Activated CD4-positive, alpha-beta T cell treated with anti-CD3 and anti-CD28 coated beads for 36 hours (primary cell): ENCODE results near the gene HIVEP3. TPM values are rescaled to one million over a fixed set of nuclear protein-coding genes. Genes with fewer than 3 reads are reported as not detected.

ENCODE experiments used
- ATAC-seq: fragments of 200-7000 bp; cut with Tn5 transposase; one replicate; pipeline ENCODE4 v1.10.0; 2021; ENCODE audit warnings: mild to moderate bottlenecking, moderate library complexity
- CTCF ChIA-PET: fragments of 350-600 bp; sonication (Branson Sonifier 250); formaldehyde crosslinking; loops from one replicate; lab custom pipeline; 2021; ENCODE audit warnings: antibody characterized with exemption; lab: Charles Lee
- POLR2A ChIA-PET: fragments of 350-600 bp; sonication (Branson Sonifier 250); formaldehyde crosslinking; loops from one replicate; lab custom pipeline; 2021; ENCODE audit warnings: antibody characterized with exemption, inconsistent platforms; lab: Charles Lee
- DNase-seq: peaks from one replicate; pipeline ENCODE4 v3.0.0-alpha.2; 2020
- H3K27ac Mint-ChIP-seq: one replicate; pipeline ENCODE4 v1.8.0; 2021; ENCODE audit warnings: mixed read lengths
- H3K27me3 Mint-ChIP-seq: one replicate; pipeline ENCODE4 v1.8.0; 2021; ENCODE audit warnings: mixed read lengths
- H3K36me3 Mint-ChIP-seq: one replicate; pipeline ENCODE4 v1.8.0; 2021; ENCODE audit warnings: low read depth, mixed read lengths
- H3K4me1 Mint-ChIP-seq: one replicate; pipeline ENCODE4 v1.8.0; 2021; ENCODE audit warnings: mixed read lengths
- H3K4me3 Mint-ChIP-seq: one replicate; pipeline ENCODE4 v1.8.0; 2021; ENCODE audit warnings: mild to moderate bottlenecking, moderate library complexity, mixed read lengths
- H3K9me3 Mint-ChIP-seq: one replicate; pipeline ENCODE4 v1.8.0; 2021; ENCODE audit warnings: low read depth, mixed read lengths
- intact Hi-C, 2 experiments: fragments of 100-400 bp; cut with DNase I in 1 of 2; cut with micrococcal nuclease in 1 of 2; formaldehyde crosslinking; loops; one replicate each; pipeline versions ENCODE4 v1.14.2 to v1.15.1; 2022 to 2024; cut with DNase I, micrococcal nuclease
- total RNA-seq, 2 experiments: library from RNA; stranded (reverse); gene quantifications; one replicate each; pipeline ENCODE4 v1.2.3, GENCODE V29; 2021

The HIVEP3 gene
- total RNA-seq, 2 experiments from 2014 or later = 29.4 to 39.6 TPM

DNA sequence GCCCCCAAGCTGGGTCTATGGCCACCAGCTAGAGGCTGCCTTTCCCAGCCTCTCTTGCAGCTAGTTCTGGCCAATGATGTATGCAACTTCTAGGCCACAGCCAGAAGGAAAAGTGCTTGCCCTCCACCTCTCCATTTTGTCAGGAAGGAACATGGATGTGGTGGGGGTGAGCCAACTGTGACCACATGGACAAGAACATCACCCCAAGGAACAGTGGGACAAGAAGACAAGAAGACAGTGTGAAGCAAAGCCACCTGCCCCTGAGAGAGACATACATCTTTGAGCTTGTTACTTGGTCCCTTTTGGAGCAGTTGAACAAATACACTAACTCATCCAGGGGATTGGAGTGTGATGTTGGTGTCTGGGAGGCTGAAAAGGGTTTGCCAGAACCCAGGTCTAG lies 328.4 kb downstream of the HIVEP3 start:
- no peak overlapping the region for H3K4me3 Mint-ChIP-seq
- no peaks in the 10 kb centered on the region for H3K27me3 Mint-ChIP-seq
- ChIA-PET CTCF (interaction anchor here (0.6 to 0.7 kb wide), 3 partner anchors 74 to 873 kb away, joined by 3 read pairs; no protein-coding TSS in a partner anchor), POLR2A (no interaction called here)
- intact Hi-C loops = no loop called here
- peaks cover 56% of the 10 kb centered on the region for H3K36me3 Mint-ChIP-seq
- DNase-seq = no peak
- H3K27ac Mint-ChIP-seq = no peak overlapping the region
- H3K4me1 Mint-ChIP-seq = peaks cover 10% of the 10 kb centered on the region
- no peaks in the 10 kb centered on the region for H3K9me3 Mint-ChIP-seq
- no peak for ATAC-seq

DNA sequence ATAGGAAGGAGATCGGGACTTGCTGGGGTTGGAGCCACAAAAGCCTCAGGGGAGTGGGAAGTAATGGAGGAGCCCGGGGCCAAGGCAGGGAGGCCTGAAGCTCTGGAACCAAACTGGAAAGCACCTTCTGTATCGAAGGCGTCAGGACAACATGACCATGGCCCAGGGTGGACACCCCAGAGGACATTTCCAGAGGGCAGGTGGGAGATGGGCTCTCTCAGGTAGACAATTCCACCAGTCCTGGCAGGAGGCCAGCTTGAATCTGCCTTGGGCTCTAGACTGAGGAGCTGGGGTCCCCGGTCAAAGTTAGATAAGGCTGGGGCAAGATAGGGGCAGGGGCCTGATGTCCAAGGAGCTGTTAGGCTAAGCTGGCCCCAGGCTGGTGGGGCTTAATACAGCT lies 329.3 kb downstream of the HIVEP3 start:
- ChIA-PET POLR2A (no interaction called here), CTCF (interaction anchor here (0.7 to 1.1 kb wide), 3 partner anchors 11 to 73 kb away, joined by 3 read pairs; no protein-coding TSS in a partner anchor)
- no peaks in the 10 kb centered on the region for H3K9me3 Mint-ChIP-seq
- peaks cover 62% of the 10 kb centered on the region for H3K36me3 Mint-ChIP-seq
- intact Hi-C loops = no loop called here
- no peaks in the 10 kb centered on the region for H3K27me3 Mint-ChIP-seq
- DNase-seq (no peak), ATAC-seq (no peak)
- peaks cover under 1% of the 10 kb centered on the region for H3K4me1 Mint-ChIP-seq
- H3K27ac Mint-ChIP-seq = no peak overlapping the region
- no peak overlapping the region for H3K4me3 Mint-ChIP-seq

DNA sequence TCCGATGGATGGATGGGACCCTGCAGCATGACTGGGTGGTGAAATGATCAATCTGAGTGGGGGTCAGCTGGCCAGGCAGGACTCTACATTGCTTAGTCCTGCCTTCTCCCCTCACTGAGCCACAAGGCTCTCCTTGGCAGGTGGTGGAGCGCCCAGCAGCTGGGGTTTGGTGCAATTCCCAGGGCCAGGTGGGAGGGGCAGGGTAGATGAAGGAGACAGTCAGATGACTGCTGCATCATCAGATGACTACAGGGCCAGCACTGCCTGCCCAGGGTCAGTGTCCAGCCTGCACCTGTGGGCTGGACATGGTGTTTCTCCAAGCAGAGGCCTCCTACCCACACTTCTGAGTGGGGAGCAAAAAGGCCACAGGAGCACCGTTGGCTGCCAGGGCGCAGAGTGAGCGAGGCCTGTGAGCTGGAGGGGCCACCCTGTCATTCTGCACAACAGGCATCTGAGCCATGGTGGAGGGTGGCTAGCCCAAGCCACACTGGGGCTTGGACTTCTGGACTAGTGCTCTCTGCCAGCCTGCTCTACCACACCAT lies 330.3 kb downstream of the HIVEP3 start:
- intact Hi-C loops = no loop called here
- peaks cover 71% of the 10 kb centered on the region for H3K36me3 Mint-ChIP-seq
- no peak for ATAC-seq
- no peak overlapping the region for H3K27ac Mint-ChIP-seq
- DNase-seq = no peak
- H3K27me3 Mint-ChIP-seq = no peaks in the 10 kb centered on the region
- ChIA-PET CTCF (no interaction called here), POLR2A (no interaction called here)
- H3K9me3 Mint-ChIP-seq = no peaks in the 10 kb centered on the region
- no peak overlapping the region for H3K4me3 Mint-ChIP-seq
- no peaks in the 10 kb centered on the region for H3K4me1 Mint-ChIP-seq

DNA sequence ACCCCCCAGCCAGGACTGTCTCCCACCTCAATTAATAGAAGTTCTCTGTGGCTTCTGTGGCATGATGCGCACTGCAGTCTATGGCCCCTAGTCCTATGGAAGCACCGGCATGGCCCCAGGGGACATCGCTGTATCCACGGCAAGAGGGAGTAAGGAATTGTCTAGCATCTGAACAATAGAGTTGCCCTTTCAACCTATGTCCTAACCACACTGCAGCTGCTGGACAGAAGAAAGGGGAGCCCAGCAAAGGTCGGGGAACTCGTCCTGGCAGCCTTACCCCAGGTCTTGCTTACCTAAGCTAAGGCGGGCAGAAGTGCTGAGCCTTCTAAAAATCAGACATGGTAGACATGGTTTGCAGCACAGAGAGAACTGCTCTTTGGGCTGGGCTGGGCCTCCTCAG lies 330.9 kb downstream of the HIVEP3 start:
- Mint-ChIP-seq H3K9me3 (no peaks in the 10 kb centered on the region), H3K4me1 (no peaks in the 10 kb centered on the region), H3K27ac (no peak overlapping the region), H3K36me3 (peaks cover 73% of the 10 kb centered on the region), H3K27me3 (no peaks in the 10 kb centered on the region), H3K4me3 (no peak overlapping the region)
- intact Hi-C loops = no loop called here
- ChIA-PET CTCF (no interaction called here), POLR2A (no interaction called here)
- DNase-seq (no peak), ATAC-seq (no peak)

DNA sequence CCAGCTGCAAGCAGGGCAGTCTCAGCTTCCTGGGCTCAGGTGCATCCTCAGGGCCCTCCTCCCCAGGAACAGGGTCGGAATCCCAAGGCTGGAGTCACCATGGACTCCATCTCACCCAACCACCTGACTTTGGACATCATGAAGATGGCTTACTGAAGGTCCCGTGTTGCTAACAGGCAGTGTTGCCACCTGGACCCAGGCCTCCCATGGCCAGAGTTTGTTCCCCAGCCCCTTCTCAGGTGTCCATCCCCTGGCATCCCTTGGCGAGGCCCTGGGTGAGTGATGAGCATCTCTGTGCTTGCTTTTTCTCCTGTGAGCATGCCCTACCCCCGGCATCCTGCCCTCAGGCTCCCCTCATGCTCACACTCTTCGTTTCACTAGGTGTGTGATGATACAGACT lies 332.5 kb downstream of the HIVEP3 start:
- Mint-ChIP-seq H3K9me3 (no peaks in the 10 kb centered on the region), H3K4me3 (no peak overlapping the region), H3K27me3 (no peaks in the 10 kb centered on the region), H3K36me3 (peaks cover 70% of the 10 kb centered on the region), H3K4me1 (no peaks in the 10 kb centered on the region), H3K27ac (no peak overlapping the region)
- ATAC-seq = no peak
- no peak for DNase-seq
- CTCF ChIA-PET = no interaction called here
- POLR2A ChIA-PET = no interaction called here
- intact Hi-C loops = no loop called here

DNA sequence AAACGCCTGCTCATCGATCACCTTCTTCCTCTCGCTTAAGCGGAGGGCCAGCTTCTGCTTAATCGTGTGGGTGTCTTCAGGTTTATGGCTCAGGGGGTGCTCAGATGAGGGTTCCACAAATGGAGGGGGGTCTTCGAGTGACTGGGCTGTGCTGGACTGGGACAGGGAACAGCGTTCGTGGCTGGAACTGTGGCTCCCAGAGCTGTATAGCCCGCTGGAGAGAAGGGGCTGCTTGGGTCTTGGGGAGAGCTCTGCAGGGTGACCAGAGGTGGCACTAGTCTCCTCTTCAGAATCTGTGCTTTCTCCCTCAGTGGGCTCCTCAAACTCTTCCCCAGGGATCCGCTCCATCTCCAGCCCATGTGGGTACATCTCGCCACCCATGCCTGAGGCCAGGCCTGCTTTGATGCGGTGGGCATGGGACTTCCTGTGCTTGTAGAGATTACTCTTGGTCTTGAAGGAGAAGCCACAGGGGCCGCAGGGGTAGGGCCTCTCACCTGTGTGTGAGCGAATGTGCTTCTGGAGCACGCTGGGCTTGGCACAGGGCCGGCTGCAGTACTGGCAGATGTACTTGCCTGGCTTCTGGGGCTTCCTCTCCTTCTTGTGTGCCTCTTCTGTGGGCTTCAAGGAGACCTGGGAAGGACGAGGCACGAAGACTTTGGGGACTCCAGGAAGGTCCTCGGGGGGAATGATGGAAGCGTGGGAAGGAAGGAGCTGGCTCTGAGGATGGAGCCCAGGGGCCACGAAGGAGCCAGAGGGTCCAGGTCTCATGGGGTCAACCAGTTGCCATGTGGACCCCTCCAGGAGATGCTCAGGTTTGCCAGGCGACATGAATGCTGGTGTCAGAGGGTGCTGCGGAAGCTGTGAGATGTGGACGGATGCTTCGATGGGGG lies 334.8 kb downstream of the HIVEP3 start:
- no peak overlapping the region for H3K4me3 Mint-ChIP-seq
- CTCF ChIA-PET = interaction anchor here (0.6 to 1.3 kb wide), 2 partner anchors 9 to 23 kb away, joined by 3 to 4 read pairs; no protein-coding TSS in a partner anchor
- intact Hi-C loops = no loop called here
- no peaks in the 10 kb centered on the region for H3K27me3 Mint-ChIP-seq
- H3K27ac Mint-ChIP-seq = no peak overlapping the region
- no peak for ATAC-seq
- no peak for DNase-seq
- peaks cover 9% of the 10 kb centered on the region for H3K4me1 Mint-ChIP-seq
- H3K9me3 Mint-ChIP-seq = no peaks in the 10 kb centered on the region
- POLR2A ChIA-PET = no interaction called here
- H3K36me3 Mint-ChIP-seq = peaks cover 72% of the 10 kb centered on the region

DNA sequence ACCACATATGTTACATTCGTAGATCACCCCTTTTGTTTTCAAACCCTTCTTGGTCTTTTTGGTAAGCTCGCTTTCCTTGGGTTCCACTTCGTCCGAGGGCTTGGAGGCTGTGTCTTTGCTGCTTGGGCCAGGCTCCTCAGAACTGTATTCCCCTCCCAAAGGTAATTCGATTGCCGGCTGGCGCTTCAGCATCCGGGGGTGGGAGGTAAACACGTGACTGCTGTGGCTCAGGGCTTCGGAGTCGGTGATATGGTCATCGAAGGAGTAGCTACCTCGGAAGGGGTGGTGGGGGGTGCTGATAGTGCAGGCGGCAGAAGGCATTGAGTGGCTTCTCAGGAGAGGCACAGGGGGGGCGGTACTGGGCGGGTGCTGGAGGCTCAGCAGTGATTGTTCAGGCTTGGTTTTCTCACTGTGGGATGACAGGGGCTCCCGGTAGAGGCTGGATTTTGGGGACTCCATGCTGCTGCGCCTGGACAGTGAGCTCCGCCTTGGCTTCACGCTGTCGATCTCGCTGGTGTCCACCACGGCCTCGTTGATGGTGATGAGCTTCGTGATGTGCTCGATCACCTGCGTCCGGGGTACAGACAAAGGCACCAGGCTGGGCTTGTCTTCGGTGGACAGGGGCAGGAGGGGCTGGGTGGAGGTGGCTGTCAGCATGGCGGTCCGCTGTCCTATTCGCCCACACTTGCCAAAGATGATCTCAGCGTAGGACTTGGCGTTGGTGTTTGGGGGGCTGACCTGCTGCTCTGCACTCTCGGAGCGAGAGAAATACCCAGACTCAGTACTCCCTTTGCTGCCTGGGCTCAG lies 335.7 kb downstream of the HIVEP3 start:
- DNase-seq (no peak), ATAC-seq (no peak)
- no peaks in the 10 kb centered on the region for H3K9me3 Mint-ChIP-seq
- CTCF ChIA-PET = interaction anchor here (1.3 kb wide), 1 partner anchor 22 kb away, joined by 4 read pairs; no protein-coding TSS in a partner anchor
- H3K4me3 Mint-ChIP-seq = no peak overlapping the region
- POLR2A ChIA-PET = no interaction called here
- no peak overlapping the region for H3K27ac Mint-ChIP-seq
- peaks cover 70% of the 10 kb centered on the region for H3K36me3 Mint-ChIP-seq
- intact Hi-C loops = no loop called here
- H3K4me1 Mint-ChIP-seq = peaks cover 12% of the 10 kb centered on the region
- no peaks in the 10 kb centered on the region for H3K27me3 Mint-ChIP-seq

GRCh38 chr1:41582351-41582750 lies 336.4 kb downstream of the HIVEP3 start:
- H3K36me3 Mint-ChIP-seq = peaks cover 70% of the 10 kb centered on the region
- intact Hi-C loops = no loop called here
- DNase-seq = no peak
- H3K4me1 Mint-ChIP-seq = peaks cover 16% of the 10 kb centered on the region
- H3K27ac Mint-ChIP-seq = no peak overlapping the region
- ATAC-seq = no peak
- ChIA-PET POLR2A (interaction anchor here (0.6 kb wide), 1 partner anchor 11 kb away, joined by 4 read pairs; no protein-coding TSS in a partner anchor), CTCF (no interaction called here)
- H3K9me3 Mint-ChIP-seq = no peaks in the 10 kb centered on the region
- H3K27me3 Mint-ChIP-seq = no peaks in the 10 kb centered on the region
- no peak overlapping the region for H3K4me3 Mint-ChIP-seq

GRCh38 chr1:41582004-41582325 lies 336.8 kb downstream of the HIVEP3 start:
- DNase-seq (no peak), ATAC-seq (no peak)
- H3K9me3 Mint-ChIP-seq = no peaks in the 10 kb centered on the region
- H3K27me3 Mint-ChIP-seq = no peaks in the 10 kb centered on the region
- H3K27ac Mint-ChIP-seq = no peak overlapping the region
- ChIA-PET POLR2A (interaction anchor here (0.6 kb wide), 1 partner anchor 11 kb away, joined by 4 read pairs; no protein-coding TSS in a partner anchor), CTCF (no interaction called here)
- intact Hi-C loops = no loop called here
- peaks cover 20% of the 10 kb centered on the region for H3K4me1 Mint-ChIP-seq
- no peak overlapping the region for H3K4me3 Mint-ChIP-seq
- H3K36me3 Mint-ChIP-seq = peaks cover 69% of the 10 kb centered on the region

DNA sequence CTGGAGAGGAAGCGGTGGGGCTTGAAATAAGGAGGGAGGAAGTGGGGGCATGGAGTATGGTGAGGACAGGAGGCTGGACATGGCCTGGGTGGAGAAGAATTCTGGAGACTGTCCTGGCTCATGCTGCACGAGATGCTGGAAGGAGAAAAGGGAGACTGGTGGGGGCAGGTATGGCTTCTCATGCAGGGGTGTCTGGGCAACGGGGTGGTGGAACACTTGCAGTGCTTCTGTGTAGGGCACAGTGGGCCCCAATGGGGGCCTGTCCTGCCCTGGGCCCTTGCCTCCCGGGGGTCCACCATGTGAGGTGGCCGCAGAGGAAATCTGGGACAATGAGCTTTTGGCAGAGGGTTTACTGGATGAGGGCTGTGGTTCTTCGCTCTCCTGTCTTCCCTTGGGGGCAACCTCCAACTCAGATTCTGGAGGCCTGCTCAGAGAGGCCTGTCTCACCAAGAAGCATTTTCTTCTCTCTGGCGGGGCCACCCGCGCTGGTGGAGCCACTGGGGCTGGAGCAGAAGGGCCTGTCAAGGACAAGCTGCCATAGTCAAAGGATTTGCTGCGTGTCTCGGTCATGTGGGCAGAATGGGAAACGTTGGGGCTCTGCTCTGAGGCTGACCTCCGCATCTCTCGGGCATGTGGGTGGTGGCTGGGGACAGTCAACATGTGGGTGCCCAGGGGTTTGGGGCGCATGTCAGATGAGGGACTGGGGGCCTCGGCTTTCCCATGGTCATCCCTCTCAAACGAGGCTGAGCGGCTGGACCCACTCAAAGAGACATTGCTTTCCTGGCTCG lies 337.3 kb downstream of the HIVEP3 start:
- CTCF ChIA-PET = interaction anchor here (0.5 kb wide), 1 partner anchor 16 kb away, joined by 5 read pairs; no protein-coding TSS in a partner anchor
- H3K27ac Mint-ChIP-seq = no peak overlapping the region
- ATAC-seq (no peak), DNase-seq (no peak)
- peaks cover 24% of the 10 kb centered on the region for H3K4me1 Mint-ChIP-seq
- intact Hi-C loops = no loop called here
- peaks cover 66% of the 10 kb centered on the region for H3K36me3 Mint-ChIP-seq
- H3K9me3 Mint-ChIP-seq = no peaks in the 10 kb centered on the region
- no peaks in the 10 kb centered on the region for H3K27me3 Mint-ChIP-seq
- POLR2A ChIA-PET = interaction anchor here (0.6 kb wide), 1 partner anchor 12 kb away, joined by 4 read pairs; no protein-coding TSS in a partner anchor
- H3K4me3 Mint-ChIP-seq = no peak overlapping the region
